Aorta (tissue), 5 donors: ENCODE results near the gene PGC. TPM values are rescaled to one million over a fixed set of nuclear protein-coding genes. Genes with fewer than 3 reads are reported as not detected.

ENCODE experiments used
- ATAC-seq: fragments of 200-7000 bp; cut with Tn5 transposase; one replicate; pipeline ENCODE4 v1.9.1; 2022; ENCODE audit warnings: moderate library complexity; ENCODE audit not compliant: low FRiP score
- DNase-seq, 2 donors: peaks; one replicate each; pipeline ENCODE4 v3.0.0-alpha.2; 2020
- H3K27ac ChIP-seq, 2 donors: one replicate each; pipeline ENCODE4 v1.5.1; 2013; ENCODE audit warnings: low read length in 2 of 2, mild to moderate bottlenecking in 2 of 2, moderate library complexity in 2 of 2, control low read depth in 1 of 2, inconsistent platforms in 1 of 2, low read depth in 1 of 2
- H3K27me3 ChIP-seq, 2 donors: one replicate each; pipeline ENCODE4 v1.6.1; 2013; ENCODE audit warnings: control low read depth in 1 of 2, low read length in 1 of 2, mild to moderate bottlenecking in 1 of 2, moderate library complexity in 1 of 2; ENCODE audit not compliant: insufficient read depth in 2 of 2, control insufficient read depth in 1 of 2
- H3K36me3 ChIP-seq, 2 donors: one replicate each; pipeline ENCODE4 v1.6.1; 2013; ENCODE audit warnings: control low read depth in 1 of 2, low read length in 1 of 2, mild to moderate bottlenecking in 1 of 2; ENCODE audit not compliant: insufficient read depth in 2 of 2, control insufficient read depth in 1 of 2
- H3K4me1 ChIP-seq, 2 donors: one replicate each; pipeline ENCODE4 v1.6.1; 2013; ENCODE audit warnings: low read length in 2 of 2, control low read depth in 1 of 2, mild to moderate bottlenecking in 1 of 2, moderate library complexity in 1 of 2; ENCODE audit not compliant: insufficient read depth in 2 of 2, control insufficient read depth in 1 of 2
- H3K4me3 ChIP-seq, 2 donors: one replicate each; pipeline ENCODE4 v1.5.1; 2013; ENCODE audit warnings: low read length in 2 of 2, control low read depth in 1 of 2, mild to moderate bottlenecking in 1 of 2
- H3K9me3 ChIP-seq: one replicate; pipeline ENCODE4 v1.6.1; 2013; ENCODE audit warnings: mild to moderate bottlenecking, low read length; ENCODE audit not compliant: control insufficient read depth
- WGBS, 2 donors: extraction: QIAGEN DNeasy Blood & Tissue Kit; methylation state at CpG; one replicate each; pipeline ENCODE4 v1.1.7; 2013; 5-methylcytosine and 5-hydroxymethylcytosine counted together
- intact Hi-C, 2 donors: fragments of 100-400 bp; cut with DNase I; formaldehyde crosslinking; loops; one replicate each; pipeline versions ENCODE4 v1.14.2 to v1.15.0; 2022
- long read RNA-seq, 2 donors: library from polyadenylated mRNA; unstranded; transcript quantifications; one replicate each; pipeline ENCODE4 v2.0.0, GENCODE V29; 2020 to 2021
- polyA plus RNA-seq, 2 donors: library from polyadenylated mRNA; stranded (reverse); fragments of 200-250 nt; gene quantifications; one replicate each; pipeline ENCODE4 v1.2.3, GENCODE V29; 2013
- total RNA-seq, 2 donors: library from RNA; stranded (reverse); fragmentation: NEBNext Ultra II Directional; extraction: Animal tissue kit (Norgen Biotek cat#: 25700); gene quantifications; one replicate each; pipeline ENCODE4 v1.2.1, GENCODE V29; 2021
- donor health status: healthy with polysubstance abuse.
- donor health status: Bipolar disorder and iron deficiency.
- donor health status: DM: no; HTN: no; CAD: no.
- donor health status: DM: no; HTN: no; CAD: no.
- donor health status: DM: yes; HTN: yes; CAD: no.

Gene PGC
- total RNA-seq (under 1 TPM; 0.33 to 0.65 TPM), polyA plus RNA-seq (1 to 10 TPM; 1.1 to 2.5 TPM)
- long read RNA-seq, donor 1, result 0 reads
- long read RNA-seq, donor 2, result 0 reads

DNA sequence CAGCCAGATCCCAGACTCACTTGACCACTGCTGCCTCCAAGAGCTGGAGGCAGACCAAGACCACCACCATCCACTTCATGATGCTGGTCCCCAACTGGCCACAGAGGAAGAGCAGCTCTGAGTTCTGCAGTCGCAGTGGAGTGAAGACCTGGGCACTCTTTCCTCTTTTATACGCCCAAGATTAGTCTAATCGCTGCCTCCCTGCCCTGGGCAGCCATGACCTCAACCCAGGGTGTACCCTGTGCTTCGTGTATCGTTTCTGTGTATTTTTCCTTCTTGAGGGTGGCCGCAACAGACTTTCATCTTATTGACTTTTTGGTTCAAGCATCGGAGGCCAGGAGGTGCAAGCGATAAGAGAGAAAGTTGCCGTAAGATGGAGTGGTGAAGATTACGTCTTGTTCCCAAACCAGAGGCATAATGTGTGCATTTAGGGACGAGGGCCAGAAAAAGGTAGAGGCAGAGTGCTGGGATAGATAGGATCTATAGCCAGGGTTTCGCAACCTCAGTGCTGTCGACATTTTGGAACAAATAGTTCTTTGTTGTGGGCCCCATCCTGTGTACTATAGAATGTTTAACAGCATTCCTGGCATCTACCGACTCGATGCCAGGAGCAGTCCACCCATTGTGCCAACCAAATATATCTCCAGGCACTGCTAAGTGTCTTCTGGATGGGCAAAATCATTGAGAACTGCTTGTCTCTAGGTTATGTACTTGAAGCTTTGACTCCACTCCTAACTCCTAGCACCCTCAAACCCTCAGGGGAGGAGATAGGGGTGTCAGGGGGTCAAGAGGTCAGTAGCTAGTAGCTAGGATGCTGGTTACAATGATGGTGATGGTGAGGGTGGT is at the start of gene PGC:
Gene PGC, minus strand, starts transcription at position 142 of the 846 bp plus-strand sequence. Its CDS starts 63 bp downstream, at position 79.
- Histone ChIP-seq H3K27ac (no peak within 1 kb of the TSS), H3K4me1 (no peaks in the 10 kb centered on the region), H3K4me3 (no peak within 1 kb of the TSS), H3K9me3 (no peaks in the 10 kb centered on the region), H3K27me3 (no peaks in the 10 kb centered on the region), H3K36me3 (no peaks in the 10 kb centered on the region)
- ATAC-seq, result no peak
- 93 to 94% methylated on average over 15 of the region's 15 CpGs for WGBS, 2 donors
- intact Hi-C loops, result no loop called here
- no peak for DNase-seq

DNA sequence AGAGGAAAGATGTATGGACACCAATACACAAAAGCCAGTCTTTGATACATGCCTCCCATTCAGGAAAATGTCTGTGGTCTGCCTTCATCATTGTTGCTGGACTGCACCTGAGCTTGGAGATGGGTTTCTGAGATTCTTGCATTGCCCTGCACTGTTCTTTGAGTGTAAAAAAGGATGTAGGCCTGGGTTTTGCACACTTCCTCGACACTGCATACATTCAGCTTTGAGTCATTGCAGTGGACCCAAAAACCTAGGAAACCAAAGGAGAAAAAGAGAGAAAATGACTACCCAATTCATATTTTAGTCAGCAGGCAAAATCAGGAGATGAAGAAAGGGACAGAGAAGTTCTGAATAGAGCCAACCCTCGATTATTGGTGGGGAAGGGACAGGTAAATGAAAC is 49.3 kb upstream of the PGC start:
- 93 to 98% methylated on average over 2 of the region's 2 CpGs for WGBS, 2 donors
- Histone ChIP-seq H3K27me3 (no peaks in the 10 kb centered on the region), H3K4me3 (no peak overlapping the region), H3K36me3 (peaks cover 0 to 3% of the 10 kb centered on the region in 2 donors), H3K9me3 (no peaks in the 10 kb centered on the region), H3K27ac (no peak overlapping the region), H3K4me1 (no peaks in the 10 kb centered on the region)
- no peak for ATAC-seq
- intact Hi-C loops, result no loop called here
- DNase-seq, result no peak

DNA sequence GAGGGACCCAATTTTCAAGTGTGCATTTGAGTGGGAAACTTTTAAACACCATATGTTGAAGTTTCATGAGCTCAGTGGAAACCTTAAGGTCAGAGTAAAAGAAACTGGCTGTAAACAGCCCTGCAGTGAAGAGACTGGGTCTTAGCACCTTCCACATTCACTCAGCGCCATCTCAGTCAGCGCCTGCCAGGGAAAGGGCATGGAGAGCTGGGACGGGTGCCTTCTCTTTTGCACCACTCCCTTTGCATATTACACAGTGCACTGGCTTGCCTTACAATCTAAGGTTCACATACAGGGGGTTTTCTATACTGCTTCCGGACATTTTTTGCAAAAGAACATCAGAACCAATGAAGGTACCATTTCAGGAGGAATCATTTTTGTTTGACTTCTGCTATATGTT is 44.8 kb upstream of the PGC start:
- no peak for DNase-seq
- intact Hi-C loops, result no loop called here
- Histone ChIP-seq H3K4me3 (no peak overlapping the region), H3K27ac (no peak overlapping the region), H3K27me3 (no peaks in the 10 kb centered on the region), H3K4me1 (no peaks in the 10 kb centered on the region), H3K36me3 (peaks cover 0 to 1% of the 10 kb centered on the region in 2 donors), H3K9me3 (no peaks in the 10 kb centered on the region)
- no peak for ATAC-seq
- WGBS, 2 donors, result 79 to 82% methylated on average over 4 of the region's 4 CpGs

DNA sequence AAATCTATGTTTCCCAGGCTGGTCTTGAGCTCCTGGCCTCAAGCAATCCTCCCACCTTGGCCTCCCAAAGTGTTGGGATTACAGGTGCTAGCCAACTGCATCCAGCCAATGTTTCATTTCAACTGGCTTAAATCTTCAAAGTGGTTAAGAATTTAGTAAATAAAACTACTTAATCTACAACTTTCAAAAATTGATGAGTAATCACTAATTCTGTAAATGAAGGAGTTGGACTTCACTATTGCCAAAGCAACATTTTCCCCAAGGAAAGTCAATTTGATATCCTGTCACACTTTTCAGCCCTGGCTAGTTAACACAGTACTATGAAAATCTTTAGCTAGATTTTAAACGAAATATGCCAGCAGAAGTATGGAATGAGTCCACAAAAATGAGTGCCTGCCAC is 44.1 kb upstream of the PGC start:
- Histone ChIP-seq H3K4me1 (no peaks in the 10 kb centered on the region), H3K9me3 (no peaks in the 10 kb centered on the region), H3K36me3 (peaks cover 0 to 1% of the 10 kb centered on the region in 2 donors), H3K4me3 (no peak overlapping the region), H3K27me3 (no peaks in the 10 kb centered on the region), H3K27ac (no peak overlapping the region)
- no peak for ATAC-seq
- intact Hi-C loops, result no loop called here
- no peak for DNase-seq
- 63 to 70% methylated on average over 1 of the region's 1 CpG for WGBS, 2 donors

DNA sequence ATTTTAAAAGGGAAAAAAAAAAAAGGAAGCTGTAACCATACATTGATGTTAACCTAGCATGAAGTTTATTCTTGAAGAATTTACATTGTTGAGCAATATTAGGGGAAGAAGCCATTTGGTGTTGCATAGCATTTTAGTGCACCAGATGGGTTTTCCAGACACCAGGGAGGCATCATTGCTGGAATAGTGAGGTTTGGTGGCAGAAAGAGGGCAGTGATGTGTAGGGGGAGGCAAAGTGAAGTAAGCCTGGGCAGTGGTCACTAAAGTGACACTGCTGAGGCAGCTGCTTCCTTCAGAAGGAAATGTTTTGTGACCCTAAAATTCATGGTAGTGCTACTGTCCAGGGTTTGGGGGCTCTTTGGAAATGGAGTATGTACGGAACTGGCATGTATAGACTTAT is 42.8 kb upstream of the PGC start:
- no peaks in the 10 kb centered on the region for H3K27me3 ChIP-seq
- H3K27ac ChIP-seq, result no peak overlapping the region
- no peak for DNase-seq
- no peaks in the 10 kb centered on the region for H3K9me3 ChIP-seq
- ATAC-seq, result no peak
- no peaks in the 10 kb centered on the region for H3K4me1 ChIP-seq
- H3K36me3 ChIP-seq, result no peaks in the 10 kb centered on the region
- 93 to 100% methylated on average over 1 of the region's 1 CpG for WGBS, 2 donors
- H3K4me3 ChIP-seq, result no peak overlapping the region
- intact Hi-C loops, result no loop called here

DNA sequence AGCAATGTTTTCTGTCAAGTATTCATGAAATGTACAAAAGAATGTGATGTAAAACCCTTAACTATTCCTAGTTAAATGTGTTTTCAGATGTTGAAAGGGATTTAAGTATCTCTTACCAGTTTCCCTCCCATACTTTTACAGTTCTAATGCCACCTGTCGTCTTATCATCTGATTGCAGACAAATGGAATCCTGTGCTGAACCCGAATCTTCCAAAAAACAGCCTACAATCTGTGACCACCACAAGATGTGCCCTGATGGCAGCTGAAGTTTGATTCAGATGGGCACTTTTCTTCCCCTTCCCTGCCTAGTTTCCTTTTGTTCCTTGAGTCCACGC is 42.2 kb upstream of the PGC start:
- Histone ChIP-seq H3K27ac (no peak overlapping the region), H3K9me3 (no peaks in the 10 kb centered on the region), H3K36me3 (no peaks in the 10 kb centered on the region), H3K4me3 (no peak overlapping the region), H3K27me3 (no peaks in the 10 kb centered on the region), H3K4me1 (no peaks in the 10 kb centered on the region)
- DNase-seq (no peak), ATAC-seq (no peak)
- intact Hi-C loops, result loop anchor here in 1 of 2 donors (10.0 kb wide), 2 partner anchors 105 to 775 kb away; partner anchors contain the start of genes UBR2 and USP49
- 74 to 79% methylated on average over 3 of the region's 3 CpGs for WGBS, 2 donors

DNA sequence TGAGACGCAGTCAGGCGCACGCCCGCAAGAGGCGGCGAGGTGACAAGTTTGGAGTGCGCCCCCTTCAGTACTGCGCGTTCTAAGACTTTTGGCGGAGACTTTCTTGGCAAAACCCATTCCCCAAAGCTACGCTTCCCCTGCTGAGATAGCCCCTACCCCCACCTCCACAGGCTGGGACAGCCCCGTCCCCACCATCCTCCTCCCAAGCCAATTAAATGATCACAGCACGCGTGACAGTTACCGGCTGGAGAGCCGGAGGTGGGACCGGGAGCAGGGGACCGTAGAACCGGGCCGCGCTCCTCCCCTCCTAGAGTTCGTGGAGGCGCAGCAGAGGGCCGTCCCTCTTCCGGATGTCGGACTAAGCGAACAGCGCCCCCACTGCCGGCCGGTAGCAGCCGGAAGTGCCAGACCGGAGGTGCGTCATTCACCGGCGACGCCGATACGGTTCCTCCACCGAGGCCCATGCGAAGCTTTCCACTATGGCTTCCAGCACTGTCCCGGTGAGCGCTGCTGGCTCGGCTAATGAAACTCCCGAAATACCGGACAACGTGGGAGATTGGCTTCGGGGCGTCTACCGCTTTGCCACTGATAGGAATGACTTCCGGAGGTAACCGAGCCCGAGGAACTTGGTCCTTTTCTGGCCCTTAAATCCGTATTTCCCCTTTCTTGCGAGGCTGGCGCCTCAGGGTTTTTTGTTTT is 40.2 kb upstream of the PGC start, which contains the start of gene TOMM6:
Gene TOMM6, plus strand, starts transcription at position 476 of the 699 bp plus-strand sequence. Its CDS starts 4 bp downstream, at position 480.
- Histone ChIP-seq H3K36me3 (no peaks in the 10 kb centered on the region), H3K4me3 (peak within 1 kb of the TSS; percentile 86 to 95), H3K27me3 (no peaks in the 10 kb centered on the region), H3K4me1 (no peaks in the 10 kb centered on the region), H3K9me3 (no peaks in the 10 kb centered on the region), H3K27ac (peak within 1 kb of the TSS; percentile 74 to 89)
- DNase-seq (peak; percentile 97 to 99), ATAC-seq (peak; percentile 96)
- WGBS, 2 donors, result 0 to 1% methylated on average over 54 to 55 of the region's 55 CpGs
- intact Hi-C loops, result loop anchor here (1.0 to 10.0 kb wide), 4 partner anchors 81 to 777 kb away; partner anchors contain the start of genes BYSL (in 2 of the 2), MED20 (in 2 of the 2), UBR2 (in 1 of the 2) and USP49 (in 1 of the 2)

DNA sequence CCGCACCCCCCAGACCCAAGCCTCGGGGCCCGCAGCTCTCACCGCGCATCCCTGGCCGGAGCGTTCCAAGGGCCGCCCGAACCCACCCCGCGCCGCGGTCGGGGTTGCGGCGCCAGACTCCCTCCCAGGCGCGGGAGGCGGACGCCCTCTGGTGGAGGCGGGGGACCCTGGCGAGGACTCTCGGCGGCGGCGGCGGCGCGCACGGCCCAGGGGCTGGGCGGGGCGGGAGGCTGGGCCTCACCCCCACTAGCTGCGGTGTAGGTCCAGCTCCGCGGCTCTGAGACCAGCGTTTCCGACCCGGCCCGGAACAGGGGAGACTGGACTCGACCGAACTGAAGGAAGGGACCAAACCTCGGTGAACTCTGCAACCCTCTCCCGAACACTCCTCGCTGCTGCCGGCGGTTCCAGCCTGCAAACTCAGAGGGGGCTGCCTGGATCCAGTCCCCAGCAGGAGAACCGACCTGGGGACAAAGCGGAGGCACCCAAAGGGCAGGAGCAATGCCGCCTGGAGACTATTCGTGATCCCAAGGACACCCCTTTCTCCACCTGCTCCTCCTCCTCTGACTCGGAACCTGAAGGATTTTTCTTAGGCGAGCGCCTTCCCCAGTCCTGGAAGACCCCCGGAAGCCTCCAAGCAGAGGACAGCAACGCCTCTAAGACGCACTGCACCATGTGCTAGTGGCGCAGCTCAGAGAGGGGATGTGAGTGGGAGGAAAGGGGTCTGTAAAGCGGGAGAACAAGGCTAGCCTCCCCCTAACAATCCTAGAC is 39.4 kb upstream of the PGC start:
- 0% methylated on average over 42 to 58 of the region's 58 CpGs for WGBS, 2 donors
- peak overlapping the region; percentile 29 to 89 for H3K27ac ChIP-seq
- intact Hi-C loops, result loop anchor here (1.0 to 10.0 kb wide), 4 partner anchors 80 to 778 kb away; partner anchors contain the start of genes BYSL (in 2 of the 2), MED20 (in 2 of the 2), UBR2 (in 1 of the 2) and USP49 (in 1 of the 2)
- peak; percentile 96 for ATAC-seq
- H3K4me1 ChIP-seq, result no peaks in the 10 kb centered on the region
- H3K36me3 ChIP-seq, result no peaks in the 10 kb centered on the region
- H3K9me3 ChIP-seq, result no peaks in the 10 kb centered on the region
- no peaks in the 10 kb centered on the region for H3K27me3 ChIP-seq
- peak overlapping the region; percentile 73 to 86 for H3K4me3 ChIP-seq
- peak; percentile 93 to 97 for DNase-seq
